Fibroblast of skin of right quadriceps (primary cell): ENCODE data around the gene TSTD1.
"Not testable (repeated sequence)": the region's sequence is repeated elsewhere in the genome, so short reads cannot be mapped to it uniquely, and the experiment has no call there.

Experiments used
- DNase-seq: peaks from one replicate; pipeline ENCODE4 v3.0.0-alpha.2; 2013

TSTD1 gene

DNA sequence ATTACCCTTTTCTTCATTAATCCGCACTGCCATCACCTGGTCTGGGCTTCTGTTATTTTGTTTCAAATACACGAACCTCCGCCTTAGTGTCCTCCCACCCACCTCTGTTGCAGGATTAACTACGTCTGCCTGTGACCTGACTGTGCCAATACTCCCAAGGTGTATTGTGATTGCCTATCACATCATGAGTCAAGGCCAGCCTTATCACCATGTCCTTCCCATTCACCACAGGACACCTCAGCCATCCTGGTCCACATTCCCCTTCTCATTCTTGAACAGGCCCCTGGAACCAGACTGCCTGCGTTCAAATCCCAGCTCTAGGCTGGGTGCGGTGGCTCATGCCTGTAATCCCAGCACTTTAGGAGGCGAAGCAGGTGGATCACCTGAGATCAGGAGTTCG lies 32.2 kb downstream of the TSTD1 start:
- no peak for DNase-seq

DNA sequence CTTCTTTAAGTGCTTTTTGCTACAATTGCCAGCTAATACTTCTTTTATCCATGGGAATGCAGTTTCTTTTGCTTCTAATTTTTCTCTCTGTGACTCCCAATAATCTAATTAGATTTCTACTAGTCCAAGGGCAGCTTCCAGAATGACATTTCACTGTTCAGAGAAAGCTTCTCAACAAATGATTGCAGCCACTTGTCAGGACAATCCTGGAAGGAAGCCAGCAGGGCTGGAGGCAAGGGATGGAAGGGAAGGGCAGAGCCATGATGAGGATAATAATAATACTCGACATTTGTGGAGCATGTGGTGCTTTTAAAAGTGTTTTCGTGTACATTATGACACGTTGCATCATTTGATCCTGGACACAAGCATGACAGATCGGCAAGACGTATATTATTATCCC lies 37.2 kb downstream of the TSTD1 start:
- DNase-seq, result no peak

DNA sequence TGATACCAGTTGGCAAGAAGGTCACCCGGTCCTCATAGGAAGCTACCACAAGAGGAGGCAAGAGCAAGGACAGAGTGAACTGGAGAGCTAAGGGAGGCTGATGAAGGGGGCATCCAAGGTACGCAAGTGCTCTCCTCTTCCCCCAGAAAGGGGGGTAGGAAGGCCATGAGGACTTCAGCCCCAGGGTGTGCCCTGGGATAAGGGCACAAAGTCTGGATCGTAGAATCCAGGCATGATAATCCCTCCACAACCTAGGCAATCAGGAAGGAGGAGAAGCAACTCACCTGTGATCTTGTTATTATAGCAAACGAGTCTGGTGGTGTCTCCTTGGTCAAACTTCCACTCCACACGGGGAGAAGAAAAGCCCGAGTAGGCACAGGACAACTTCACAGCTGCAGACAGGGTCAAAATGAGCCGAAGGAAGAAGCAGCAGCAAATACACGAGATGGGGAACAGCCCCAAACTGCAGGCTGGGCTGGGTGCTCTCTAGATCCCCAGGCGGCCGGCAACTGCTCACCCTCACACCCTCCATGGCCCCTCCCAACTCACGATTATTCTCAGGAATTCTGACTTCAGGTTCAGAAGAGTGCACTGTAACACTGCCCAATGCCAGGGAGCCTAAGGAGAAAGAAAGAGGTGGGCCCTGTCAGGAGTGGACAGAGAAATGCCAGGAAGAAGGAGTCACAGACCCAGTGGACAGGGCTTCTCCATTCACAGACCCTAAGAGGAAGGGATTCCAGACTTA lies 37.9 kb downstream of the TSTD1 start:
- no peak for DNase-seq

DNA sequence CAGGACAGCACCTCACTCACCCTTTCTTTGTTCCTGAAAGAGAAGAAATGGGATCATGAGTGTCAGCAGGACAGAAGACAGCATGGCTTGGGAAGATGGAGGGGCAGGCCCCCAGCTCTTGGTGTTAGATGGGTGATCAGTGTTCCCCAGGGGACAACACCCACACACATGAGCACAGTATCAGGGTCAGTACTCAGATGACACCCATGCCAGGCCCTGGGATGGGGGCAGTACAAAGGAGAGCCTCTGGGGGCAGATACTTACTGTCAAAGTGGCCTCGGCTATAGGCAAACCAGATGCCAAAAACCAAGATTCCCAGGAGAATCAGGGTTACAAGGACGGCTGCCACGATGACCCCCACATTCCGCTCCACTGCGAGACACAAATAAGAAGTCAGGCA lies 39.4 kb downstream of the TSTD1 start:
- DNase-seq, result no peak

DNA sequence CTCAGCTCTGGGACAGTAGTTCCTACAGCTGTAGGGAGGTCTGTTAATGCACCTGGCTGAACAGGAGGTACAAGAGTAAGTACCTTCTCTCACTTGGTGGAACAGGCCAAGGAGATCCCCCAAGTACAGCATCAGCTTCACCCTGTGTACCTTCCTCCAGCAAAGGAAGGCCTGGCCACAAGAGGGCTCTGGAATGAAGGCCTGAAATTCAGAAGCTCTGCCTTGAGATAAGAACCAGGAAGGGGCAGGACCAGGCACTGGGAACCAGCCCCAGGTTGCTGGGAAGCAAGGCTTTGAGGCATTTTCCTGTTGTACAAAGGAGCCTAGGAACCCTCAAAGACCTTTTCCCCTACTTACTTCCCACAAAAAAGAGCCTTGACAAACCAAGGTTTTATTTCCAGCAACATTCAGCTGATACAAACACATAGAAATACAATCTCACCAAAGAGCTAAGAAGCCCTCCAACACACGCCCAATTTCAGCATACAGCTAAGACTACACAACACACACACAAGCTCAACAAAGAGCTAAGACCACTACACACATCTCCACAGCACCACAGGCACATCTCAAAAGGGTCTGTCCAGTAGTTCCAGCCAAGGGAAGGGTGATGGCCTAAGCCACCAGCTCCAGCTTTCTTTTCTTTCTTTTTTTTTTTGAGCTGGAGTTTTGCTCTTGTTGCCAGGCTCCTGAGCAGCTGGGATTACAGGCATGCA lies 41.3 kb downstream of the TSTD1 start:
- peak; percentile 39 for DNase-seq

DNA sequence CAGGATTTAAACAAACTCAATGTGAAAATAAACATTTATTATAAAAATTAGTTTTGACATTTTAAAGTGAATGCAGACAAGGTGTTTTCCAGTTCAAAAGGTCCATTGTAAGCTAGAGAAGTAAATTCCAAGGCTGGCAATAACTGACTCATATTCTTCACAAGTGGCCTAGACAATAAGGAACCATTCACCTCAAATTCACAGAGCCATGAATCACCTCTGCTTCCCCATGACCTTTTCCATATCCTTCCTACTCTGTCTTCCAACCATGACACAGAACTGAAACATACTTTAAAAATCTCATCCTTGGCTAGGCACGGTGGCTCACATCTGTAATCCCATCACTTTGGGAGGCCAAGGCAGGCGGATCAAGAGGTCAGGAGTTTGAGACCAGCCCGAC lies 42.6 kb downstream of the TSTD1 start:
- peak; percentile 30 for DNase-seq

DNA sequence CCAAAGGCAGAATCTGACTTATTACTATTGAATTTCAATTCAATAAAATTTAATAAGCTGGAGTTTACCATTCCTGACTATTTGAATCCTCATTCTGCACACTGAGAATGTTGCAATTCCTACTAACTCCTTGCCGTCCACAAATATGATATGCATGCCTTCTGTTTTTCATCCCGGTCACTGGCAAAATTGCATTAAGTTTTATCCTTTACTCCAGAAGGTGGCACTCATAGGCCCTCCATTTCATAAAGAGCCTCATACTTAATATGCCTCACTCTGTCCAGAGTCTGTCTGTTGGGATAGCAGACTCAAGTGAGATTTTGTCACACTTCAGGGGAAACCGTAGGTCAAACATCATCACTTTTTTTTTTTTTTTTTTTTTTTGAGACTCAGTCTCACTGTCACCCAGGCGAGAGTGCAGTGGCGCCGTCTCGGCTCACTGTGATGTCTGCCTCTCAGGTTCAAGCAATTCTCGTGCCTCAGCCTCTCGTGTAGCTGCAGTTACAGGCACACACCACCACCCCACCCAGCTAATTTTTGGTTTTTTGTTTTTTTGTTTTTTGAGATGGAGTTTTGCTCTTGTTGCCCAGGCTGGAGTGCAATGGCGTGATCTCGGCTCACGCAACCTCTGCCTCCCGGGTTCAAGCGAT lies 45.1 kb downstream of the TSTD1 start:
- peak; percentile 69 for DNase-seq

DNA sequence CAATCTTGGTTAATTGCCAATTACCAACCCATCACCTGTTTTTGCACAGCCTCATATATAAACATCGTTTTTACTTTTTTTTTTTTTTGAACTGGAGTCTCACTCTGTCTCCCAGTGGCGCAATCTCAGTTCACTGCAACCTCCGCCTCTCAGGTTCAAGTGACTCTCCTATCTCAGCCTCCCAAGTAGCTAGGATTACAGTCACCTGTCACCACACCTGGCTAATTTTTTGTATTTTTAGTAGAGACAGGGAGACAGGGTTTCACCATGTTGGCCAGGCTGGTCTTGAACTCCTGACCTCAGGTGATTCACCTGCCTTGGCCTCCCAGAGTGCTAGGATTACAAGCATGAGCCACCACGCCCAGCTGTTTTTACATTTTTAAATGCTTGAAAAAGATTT lies 46.7 kb downstream of the TSTD1 start:
- DNase-seq, result not testable (repeated sequence)
